ENCODE results near the gene GTSE1.
"Not testable (repeated sequence)": the region's sequence is repeated elsewhere in the genome, so short reads cannot be mapped to it uniquely, and the experiment has no call there.

GTSE1 gene

DNA sequence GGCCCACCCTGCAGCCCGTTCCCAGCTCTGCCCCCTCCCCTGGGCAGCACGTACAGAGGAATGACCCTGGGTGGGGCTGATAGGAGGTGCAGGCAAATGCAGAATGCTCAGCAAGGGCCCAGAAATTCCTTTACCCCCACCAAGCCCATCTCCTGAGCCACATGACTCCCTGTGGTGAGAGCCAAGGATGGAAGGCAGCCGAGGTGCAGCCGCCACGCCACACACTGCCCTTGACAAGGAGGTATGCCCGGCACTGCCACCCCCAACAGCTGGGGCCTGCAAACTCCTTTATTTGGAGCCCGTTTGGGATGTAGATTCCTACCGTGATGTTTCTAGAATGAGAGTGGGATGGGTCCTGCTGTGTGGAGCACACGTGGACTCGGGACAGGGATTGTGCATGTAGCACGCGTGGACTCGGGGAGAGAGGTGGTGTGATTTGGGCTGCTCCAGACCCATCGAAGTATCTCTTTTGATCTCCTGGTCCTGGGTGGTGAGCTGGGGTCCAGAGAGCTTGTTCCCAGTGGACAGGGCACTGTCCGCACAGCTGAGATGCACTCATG, 12.9 kb downstream of the GTSE1 start:
- H3K36me3 ChIP-seq (ENCODE audit: control insufficient read depth, insufficient read depth, low read length), result no peaks in the 10 kb centered on the region
- H3K27me3 ChIP-seq (ENCODE audit: control insufficient read depth, insufficient read depth, low read length), result no peaks in the 10 kb centered on the region
- H3K9ac ChIP-seq (ENCODE audit: low read length), result no peak overlapping the region
- H3K4me3 ChIP-seq (ENCODE audit: low read length), result no peak overlapping the region
- no peaks in the 10 kb centered on the region for H3K4me1 ChIP-seq (ENCODE audit: control insufficient read depth, insufficient read depth, low read length)
- no peak overlapping the region for H3K27ac ChIP-seq (ENCODE audit: low read depth, low read length)

DNA sequence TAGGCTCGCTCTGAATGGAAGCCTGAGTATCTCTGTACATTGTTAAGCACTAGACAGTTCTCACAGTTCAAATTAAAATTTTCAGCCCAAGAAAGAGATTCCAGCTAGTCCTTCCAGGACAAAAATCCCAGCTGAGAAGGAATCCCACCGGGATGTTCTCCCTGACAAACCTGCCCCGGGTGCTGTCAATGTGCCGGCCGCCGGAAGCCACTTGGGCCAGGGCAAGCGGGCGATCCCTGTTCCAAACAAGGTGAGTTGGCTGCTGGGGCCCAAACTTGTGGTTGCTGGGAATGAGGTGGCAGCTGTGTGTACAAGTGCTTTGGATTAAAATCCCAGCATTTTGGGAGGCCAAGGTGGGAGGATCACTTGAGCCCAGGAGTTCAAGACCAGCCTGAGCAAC, 15.4 kb downstream of the GTSE1 start:
- no peaks in the 10 kb centered on the region for H3K4me1 ChIP-seq (ENCODE audit: control insufficient read depth, insufficient read depth, low read length)
- H3K9ac ChIP-seq (ENCODE audit: low read length), result no peak overlapping the region
- no peak overlapping the region for H3K27ac ChIP-seq (ENCODE audit: low read depth, low read length)
- H3K27me3 ChIP-seq (ENCODE audit: control insufficient read depth, insufficient read depth, low read length), result no peaks in the 10 kb centered on the region
- no peaks in the 10 kb centered on the region for H3K36me3 ChIP-seq (ENCODE audit: control insufficient read depth, insufficient read depth, low read length)
- H3K4me3 ChIP-seq (ENCODE audit: low read length), result no peak overlapping the region

DNA sequence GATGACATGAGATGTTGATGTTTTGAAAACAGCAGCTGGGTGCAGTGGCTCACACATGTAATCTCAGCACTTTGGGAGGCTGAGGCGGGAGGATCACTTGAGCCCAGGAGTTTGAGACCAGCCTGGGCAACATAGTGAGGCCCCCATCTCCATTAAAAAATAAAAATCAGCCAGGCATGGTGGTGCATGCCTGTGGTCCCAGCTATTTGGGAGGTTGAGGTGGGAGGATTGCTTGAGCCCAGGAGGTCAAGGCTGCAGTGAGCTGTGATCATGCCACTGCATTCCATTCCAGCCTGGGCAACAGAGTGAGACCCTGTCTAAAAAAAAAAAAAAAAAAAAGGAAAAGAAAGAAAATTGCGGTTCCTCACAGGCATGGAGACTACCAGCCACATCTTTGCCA, 16.2 kb downstream of the GTSE1 start:
- not testable (repeated sequence) for H3K27ac ChIP-seq (ENCODE audit: low read depth, low read length); H3K36me3 ChIP-seq (ENCODE audit: control insufficient read depth, insufficient read depth, low read length); H3K4me1 ChIP-seq (ENCODE audit: control insufficient read depth, insufficient read depth, low read length); H3K27me3 ChIP-seq (ENCODE audit: control insufficient read depth, insufficient read depth, low read length); H3K4me3 ChIP-seq (ENCODE audit: low read length); H3K9ac ChIP-seq (ENCODE audit: low read length)

DNA sequence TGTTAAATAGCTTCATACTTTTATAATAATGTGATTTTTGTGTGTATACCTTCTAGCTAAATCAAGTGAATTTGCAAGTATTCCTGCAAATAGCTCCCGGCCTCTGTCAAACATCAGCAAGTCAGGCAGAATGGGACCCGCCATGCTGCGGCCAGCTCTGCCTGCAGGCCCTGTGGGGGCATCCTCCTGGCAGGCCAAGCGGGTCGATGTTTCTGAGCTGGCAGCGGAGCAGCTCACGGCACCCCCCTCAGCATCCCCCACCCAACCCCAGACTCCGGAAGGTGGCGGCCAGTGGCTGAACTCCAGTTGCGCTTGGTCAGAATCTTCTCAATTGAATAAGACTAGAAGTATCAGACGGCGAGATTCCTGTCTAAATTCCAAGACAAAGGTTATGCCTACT, 19.3 kb downstream of the GTSE1 start:
- no peak overlapping the region for H3K9ac ChIP-seq (ENCODE audit: low read length)
- H3K27ac ChIP-seq (ENCODE audit: low read depth, low read length), result no peak overlapping the region
- no peaks in the 10 kb centered on the region for H3K4me1 ChIP-seq (ENCODE audit: control insufficient read depth, insufficient read depth, low read length)
- no peaks in the 10 kb centered on the region for H3K36me3 ChIP-seq (ENCODE audit: control insufficient read depth, insufficient read depth, low read length)
- no peak overlapping the region for H3K4me3 ChIP-seq (ENCODE audit: low read length)
- H3K27me3 ChIP-seq (ENCODE audit: control insufficient read depth, insufficient read depth, low read length), result no peaks in the 10 kb centered on the region

DNA sequence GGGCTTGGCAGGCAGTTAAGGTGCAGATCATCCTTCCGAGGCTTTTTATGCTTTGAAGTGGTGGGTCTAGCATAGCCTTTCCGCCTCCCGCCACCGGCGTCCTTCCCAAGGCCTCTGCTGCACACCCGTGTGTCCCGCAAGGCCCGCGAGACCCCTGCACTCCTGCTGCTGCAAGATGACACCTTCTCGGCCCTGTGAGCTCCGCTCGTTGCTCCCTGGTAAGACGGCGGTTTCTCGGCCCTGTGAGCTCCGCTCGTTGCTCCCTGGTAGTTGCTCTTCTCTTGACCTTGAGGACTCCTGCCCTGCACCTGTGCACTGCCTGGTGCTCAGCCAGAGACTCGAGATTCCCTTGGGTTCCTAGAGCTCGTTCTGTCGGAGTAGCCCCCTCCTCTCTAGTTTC, 21.0 kb downstream of the GTSE1 start:
- no peaks in the 10 kb centered on the region for H3K36me3 ChIP-seq (ENCODE audit: control insufficient read depth, insufficient read depth, low read length)
- no peaks in the 10 kb centered on the region for H3K27me3 ChIP-seq (ENCODE audit: control insufficient read depth, insufficient read depth, low read length)
- H3K27ac ChIP-seq (ENCODE audit: low read depth, low read length), result no peak overlapping the region

DNA sequence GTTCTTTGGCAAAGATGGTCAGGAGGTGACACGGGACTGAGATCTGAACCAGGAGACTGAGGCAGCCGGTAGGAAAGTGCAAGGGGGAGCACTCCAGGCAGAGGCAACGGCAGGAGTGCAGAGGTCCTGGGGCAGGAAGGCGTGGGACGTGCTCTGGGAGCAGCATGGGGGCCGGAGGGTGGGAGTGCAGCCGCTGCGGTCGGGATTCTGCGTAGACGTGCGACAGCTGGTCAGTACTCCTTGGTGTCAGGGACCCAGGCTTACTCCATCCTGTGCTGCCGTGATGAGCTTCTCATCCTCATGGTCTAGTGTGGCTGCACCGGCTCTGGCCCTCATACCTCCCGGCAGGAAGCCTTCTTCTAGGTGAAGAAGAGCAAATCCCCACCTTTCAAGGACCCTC, 21.9 kb downstream of the GTSE1 start:
- Histone ChIP-seq H3K27ac (ENCODE audit: low read depth, low read length) (no peak overlapping the region), H3K4me1 (ENCODE audit: control insufficient read depth, insufficient read depth, low read length) (no peaks in the 10 kb centered on the region), H3K9ac (ENCODE audit: low read length) (no peak overlapping the region), H3K36me3 (ENCODE audit: control insufficient read depth, insufficient read depth, low read length) (no peaks in the 10 kb centered on the region), H3K4me3 (ENCODE audit: low read length) (no peak overlapping the region), H3K27me3 (ENCODE audit: control insufficient read depth, insufficient read depth, low read length) (no peaks in the 10 kb centered on the region)

More for the DNA sequence above, 21.0 kb downstream of the GTSE1 start:
- no peak overlapping the region for H3K4me3 ChIP-seq (ENCODE audit: low read length)
- H3K4me1 ChIP-seq (ENCODE audit: control insufficient read depth, insufficient read depth, low read length), result no peaks in the 10 kb centered on the region
- H3K9ac ChIP-seq (ENCODE audit: low read length), result no peak overlapping the region

DNA sequence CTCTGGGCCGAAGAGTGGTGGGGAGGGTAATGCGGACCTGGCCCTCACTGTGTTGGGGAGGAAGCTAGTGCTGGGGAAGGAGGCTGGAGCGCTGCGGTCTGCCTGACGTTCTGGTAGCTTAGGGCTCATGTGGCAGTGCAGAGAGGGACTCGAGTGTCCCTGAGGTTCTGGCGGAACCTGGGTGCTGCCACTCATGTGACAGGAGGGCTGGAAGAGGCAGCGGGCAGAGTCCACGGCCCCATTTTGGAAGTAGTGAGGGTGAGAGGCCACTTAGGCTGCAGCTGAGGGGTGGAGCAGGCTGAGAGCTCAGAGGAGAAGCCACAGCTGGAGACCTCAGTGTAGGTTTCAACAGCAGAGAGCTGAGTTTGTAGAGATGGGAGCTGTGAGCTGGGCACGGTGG, 22.6 kb downstream of the GTSE1 start:
- Histone ChIP-seq H3K9ac (ENCODE audit: low read length) (no peak overlapping the region), H3K27me3 (ENCODE audit: control insufficient read depth, insufficient read depth, low read length) (no peaks in the 10 kb centered on the region), H3K4me1 (ENCODE audit: control insufficient read depth, insufficient read depth, low read length) (no peaks in the 10 kb centered on the region), H3K36me3 (ENCODE audit: control insufficient read depth, insufficient read depth, low read length) (no peaks in the 10 kb centered on the region), H3K27ac (ENCODE audit: low read depth, low read length) (no peak overlapping the region), H3K4me3 (ENCODE audit: low read length) (no peak overlapping the region)

DNA sequence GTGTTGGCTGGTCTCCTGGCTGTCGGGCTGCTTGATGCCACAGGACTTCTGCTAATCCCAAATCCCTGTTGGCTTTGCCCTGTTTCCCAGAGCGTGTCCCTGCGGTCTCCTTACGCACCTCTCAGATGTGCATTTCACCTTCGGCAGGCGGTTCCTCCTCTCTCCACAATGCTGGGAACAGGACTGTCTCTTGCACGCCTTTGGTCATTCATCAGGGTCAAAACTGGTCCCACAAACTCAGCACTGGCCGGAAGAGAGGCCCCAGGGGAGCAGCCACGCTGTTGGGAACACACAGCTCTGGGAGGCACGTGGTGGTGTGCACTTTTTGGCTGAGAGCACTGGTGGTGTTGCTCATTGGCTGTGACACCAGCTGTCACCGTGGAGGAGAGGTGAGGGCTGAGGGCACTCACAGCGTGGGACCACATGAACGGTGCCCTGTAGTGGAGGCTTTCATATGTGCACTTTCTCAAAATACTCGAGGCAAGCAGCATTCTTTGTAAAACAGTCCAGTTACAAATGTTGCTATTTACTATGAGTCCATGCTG, 23.6 kb downstream of the GTSE1 start:
- Histone ChIP-seq H3K27ac (ENCODE audit: low read depth, low read length) (no peak overlapping the region), H3K4me1 (ENCODE audit: control insufficient read depth, insufficient read depth, low read length) (no peaks in the 10 kb centered on the region), H3K4me3 (ENCODE audit: low read length) (no peak overlapping the region), H3K9ac (ENCODE audit: low read length) (no peak overlapping the region), H3K36me3 (ENCODE audit: control insufficient read depth, insufficient read depth, low read length) (no peaks in the 10 kb centered on the region), H3K27me3 (ENCODE audit: control insufficient read depth, insufficient read depth, low read length) (no peaks in the 10 kb centered on the region)

DNA sequence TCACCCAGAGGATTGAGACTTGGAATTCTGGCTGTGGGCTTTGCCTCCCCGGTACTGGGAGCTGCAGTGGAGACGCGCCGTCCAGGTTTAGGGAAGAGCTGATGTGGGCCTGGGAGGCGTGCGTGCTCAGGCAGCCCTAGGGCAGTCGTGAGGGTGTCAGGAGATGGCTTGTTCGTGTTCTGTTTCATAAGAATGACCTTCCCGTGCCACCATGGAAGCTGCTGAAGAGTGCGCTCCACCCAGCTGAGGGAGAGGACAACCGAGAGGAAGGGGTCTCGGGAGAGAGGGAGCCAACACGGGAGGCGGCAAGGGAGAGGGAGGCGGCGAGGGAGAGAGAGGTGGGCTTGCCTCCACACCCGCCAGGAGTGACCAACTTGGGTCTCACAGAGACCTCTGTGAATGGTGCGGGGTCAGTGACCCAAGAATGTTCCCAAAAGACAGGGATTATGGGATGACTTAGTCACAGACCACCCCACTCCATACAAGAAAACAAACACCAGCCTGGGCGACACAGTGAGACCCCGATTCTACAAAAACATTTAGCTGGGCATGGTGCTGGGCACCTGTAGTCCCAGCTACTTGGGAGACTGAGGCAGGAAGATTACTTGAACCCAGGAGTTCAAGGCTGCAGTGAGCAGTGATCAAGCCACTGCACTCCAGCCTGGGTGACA, 24.2 kb downstream of the GTSE1 start:
- Histone ChIP-seq H3K4me1 (ENCODE audit: control insufficient read depth, insufficient read depth, low read length) (no peaks in the 10 kb centered on the region), H3K27ac (ENCODE audit: low read depth, low read length) (no peak overlapping the region), H3K9ac (ENCODE audit: low read length) (no peak overlapping the region), H3K4me3 (ENCODE audit: low read length) (no peak overlapping the region), H3K27me3 (ENCODE audit: control insufficient read depth, insufficient read depth, low read length) (no peaks in the 10 kb centered on the region), H3K36me3 (ENCODE audit: control insufficient read depth, insufficient read depth, low read length) (no peaks in the 10 kb centered on the region)

DNA sequence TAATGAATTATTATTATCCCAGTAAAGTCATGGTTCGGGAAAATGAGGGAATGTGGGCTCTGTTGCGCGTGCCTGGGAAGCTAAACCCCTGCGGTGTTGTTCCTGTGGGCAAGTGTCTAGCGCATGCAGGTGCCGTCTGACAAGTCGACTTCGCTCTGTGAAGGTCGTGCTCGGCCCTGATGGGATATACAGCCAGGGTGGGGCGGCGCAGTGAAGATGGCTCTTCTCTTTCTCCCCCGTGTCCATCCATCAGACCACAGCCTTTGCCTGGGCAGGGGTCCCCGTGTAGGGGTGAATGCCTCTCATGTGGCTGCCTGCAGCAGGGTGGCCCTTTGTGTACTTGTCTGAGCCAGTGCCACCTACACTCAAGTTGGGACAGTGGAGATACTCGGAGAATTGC, 26.0 kb downstream of the GTSE1 start:
- Histone ChIP-seq H3K27me3 (ENCODE audit: control insufficient read depth, insufficient read depth, low read length) (no peaks in the 10 kb centered on the region), H3K4me1 (ENCODE audit: control insufficient read depth, insufficient read depth, low read length) (no peaks in the 10 kb centered on the region), H3K9ac (ENCODE audit: low read length) (no peak overlapping the region), H3K27ac (ENCODE audit: low read depth, low read length) (no peak overlapping the region), H3K4me3 (ENCODE audit: low read length) (no peak overlapping the region), H3K36me3 (ENCODE audit: control insufficient read depth, insufficient read depth, low read length) (no peaks in the 10 kb centered on the region)

DNA sequence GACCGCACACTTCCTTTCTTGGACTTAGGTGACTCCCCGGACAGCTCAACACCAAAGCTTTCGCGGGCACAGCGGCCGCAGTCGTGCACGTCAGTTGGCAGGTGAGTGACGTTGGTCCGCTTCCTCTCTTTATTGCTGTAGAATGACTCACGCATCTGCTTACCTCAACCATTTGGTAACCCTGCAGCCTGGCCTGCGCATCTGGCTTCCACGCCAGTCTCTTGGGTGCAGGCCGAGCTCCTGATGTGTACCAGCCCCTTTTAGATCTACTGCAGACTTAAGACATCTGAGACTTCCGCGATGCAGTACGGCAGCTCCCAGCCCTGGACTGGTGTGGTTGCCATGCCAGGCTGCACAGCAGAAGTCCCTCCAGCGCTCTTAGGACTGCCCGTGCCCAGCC, 26.5 kb downstream of the GTSE1 start:
- Histone ChIP-seq H3K36me3 (ENCODE audit: control insufficient read depth, insufficient read depth, low read length) (no peaks in the 10 kb centered on the region), H3K27ac (ENCODE audit: low read depth, low read length) (no peak overlapping the region), H3K4me3 (ENCODE audit: low read length) (no peak overlapping the region), H3K9ac (ENCODE audit: low read length) (no peak overlapping the region), H3K27me3 (ENCODE audit: control insufficient read depth, insufficient read depth, low read length) (no peaks in the 10 kb centered on the region), H3K4me1 (ENCODE audit: control insufficient read depth, insufficient read depth, low read length) (no peaks in the 10 kb centered on the region)

DNA sequence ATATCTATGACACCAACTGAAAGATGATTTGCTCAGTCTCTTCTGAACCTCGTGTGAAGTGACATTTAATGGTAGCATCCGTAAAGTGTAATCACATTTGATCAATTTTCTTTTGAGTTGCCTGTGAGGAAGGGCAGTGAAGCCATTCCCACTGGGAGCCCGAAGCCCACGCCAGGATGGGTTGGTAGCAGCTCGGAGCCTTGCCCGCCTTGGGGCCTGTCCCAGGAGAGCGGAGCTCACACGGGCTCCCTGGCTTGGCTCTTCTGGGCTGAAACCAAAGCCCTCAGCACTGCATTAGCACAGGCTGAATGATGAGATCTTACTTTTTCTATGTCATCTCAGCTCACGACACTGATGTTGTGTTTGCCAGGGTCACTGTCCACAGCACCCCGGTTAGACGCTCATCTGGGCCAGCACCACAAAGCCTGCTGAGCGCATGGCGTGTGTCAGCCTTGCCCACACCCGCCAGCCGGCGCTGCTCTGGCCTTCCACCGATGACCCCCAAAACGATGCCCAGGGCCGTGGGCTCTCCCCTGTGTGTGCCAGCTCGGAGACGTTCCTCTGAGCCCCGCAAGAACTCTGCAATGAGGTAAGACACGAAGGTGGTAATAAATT, 29.5 kb downstream of the GTSE1 start:
- Histone ChIP-seq H3K36me3 (ENCODE audit: control insufficient read depth, insufficient read depth, low read length) (no peaks in the 10 kb centered on the region), H3K27ac (ENCODE audit: low read depth, low read length) (no peak overlapping the region), H3K9ac (ENCODE audit: low read length) (no peak overlapping the region), H3K4me1 (ENCODE audit: control insufficient read depth, insufficient read depth, low read length) (no peaks in the 10 kb centered on the region), H3K4me3 (ENCODE audit: low read length) (no peak overlapping the region), H3K27me3 (ENCODE audit: control insufficient read depth, insufficient read depth, low read length) (no peaks in the 10 kb centered on the region)
